Astrocyte of the hippocampus (primary cell): ENCODE data around the gene SEC14L6.

Experiments
- DNase-seq: peaks from one replicate; pipeline ENCODE4 v3.0.0; 2011; ENCODE audit warnings: low read depth, low spot score

Gene SEC14L6

GRCh38 chr22:30537083-30537731, 9.3 kb downstream of the SEC14L6 start:
- no peak for DNase-seq

GRCh38 chr22:30535182-30535581, 11.4 kb downstream of the SEC14L6 start:
- no peak for DNase-seq

GRCh38 chr22:30531651-30532608, 14.6 kb downstream of the SEC14L6 start:
- no peak for DNase-seq

- no peak for DNase-seq
These were observed 19.9 kb downstream of the SEC14L6 start for GRCh38 chr22:30526656-30527055.

GRCh38 chr22:30523646-30524489, 22.7 kb downstream of the SEC14L6 start:
- DNase-seq, result peak; percentile 64

- no peak for DNase-seq
These were observed 25.0 kb downstream of the SEC14L6 start for GRCh38 chr22:30521368-30522156.

- no peak for DNase-seq
These were observed 26.6 kb downstream of the SEC14L6 start for GRCh38 chr22:30519842-30520425.

- DNase-seq, result no peak
These were observed 29.8 kb downstream of the SEC14L6 start for GRCh38 chr22:30516731-30517130.

- DNase-seq, result no peak
These were observed 30.3 kb downstream of the SEC14L6 start for GRCh38 chr22:30516273-30516672.

GRCh38 chr22:30514252-30514651, 32.3 kb downstream of the SEC14L6 start:
- DNase-seq, result no peak

- no peak for DNase-seq
These were observed 33.1 kb downstream of the SEC14L6 start for GRCh38 chr22:30513462-30513861.

- DNase-seq, result no peak
These were observed 34.6 kb downstream of the SEC14L6 start for GRCh38 chr22:30511911-30512310.

- DNase-seq, result no peak
These were observed 35.4 kb downstream of the SEC14L6 start for GRCh38 chr22:30511109-30511508.

- DNase-seq, result no peak
These were observed 38.3 kb downstream of the SEC14L6 start for GRCh38 chr22:30508216-30508615.

- DNase-seq, result no peak
These were observed 38.9 kb downstream of the SEC14L6 start for GRCh38 chr22:30507670-30508069.

GRCh38 chr22:30506507-30506968, 40.0 kb downstream of the SEC14L6 start:
- no peak for DNase-seq

GRCh38 chr22:30503551-30503950, 43.0 kb downstream of the SEC14L6 start:
- DNase-seq, result no peak

GRCh38 chr22:30502911-30503310, 43.6 kb downstream of the SEC14L6 start:
- no peak for DNase-seq

- no peak for DNase-seq
These were observed 44.4 kb downstream of the SEC14L6 start for GRCh38 chr22:30502153-30502552.

GRCh38 chr22:30500628-30501027, 45.9 kb downstream of the SEC14L6 start:
- DNase-seq, result no peak
